SK-N-SH (cell line): Measurements from ENCODE around the gene B4GALNT2. TPM values are rescaled to one million over a fixed set of nuclear protein-coding genes. Genes with fewer than 3 reads are reported as not detected.

ENCODE experiments used
- CTCF ChIA-PET: fragments of 300-600, 350-600 bp; formaldehyde crosslinking; extraction: SDS; loops from one replicate; lab custom pipeline; 2021; lab: Yijun Ruan, JAX
- POLR2A ChIA-PET: fragments of 350-600 bp; sonication (Branson Sonifier 250); formaldehyde crosslinking; extraction: SDS; loops from one replicate; lab custom pipeline; 2020; ENCODE audit warnings: antibody characterized with exemption, inconsistent platforms; lab: Yijun Ruan, JAX
- DNase-seq: peaks from one replicate; pipeline ENCODE4 v3.0.0; 2012
- H2AFZ ChIP-seq: fragments of 200-600 bp; sonication (generic); 2 replicates; pipeline ENCODE4 v1.8.1; 2016; ENCODE audit warnings: antibody characterized with exemption, mild to moderate bottlenecking, low read depth
- H3F3A ChIP-seq: fragments of 200-600 bp; sonication (generic); replicated peaks from 2 replicates; pipeline ENCODE3; 2016; ENCODE audit warnings: antibody characterized with exemption, mild to moderate bottlenecking; ENCODE audit not compliant: insufficient read depth
- H3K27ac ChIP-seq, 2 experiments: fragments of 200-500 bp in 1 of 2; fragments of 200-600 bp in 1 of 2; sonication (Bioruptor generic) in 1 of 2; sonication (generic), shearing (Covaris generic) in 1 of 2; 2 replicates each; pipeline versions ENCODE4 v1.5.1 to v1.6.1; 2014 to 2016; ENCODE audit warnings: low read depth in 2 of 2, inconsistent platforms in 1 of 2, low read length in 1 of 2, mild to moderate bottlenecking in 1 of 2, mixed read lengths in 1 of 2
- H3K27me3 ChIP-seq: fragments of 200-600 bp; sonication (generic), shearing (Covaris generic); 2 replicates; pipeline ENCODE4 v1.6.1; 2016; ENCODE audit warnings: mixed run types; ENCODE audit not compliant: insufficient read depth
- H3K36me3 ChIP-seq, 2 experiments: fragments of 200-500 bp in 1 of 2; fragments of 200-600 bp in 1 of 2; sonication (Bioruptor generic) in 1 of 2; sonication (generic) in 1 of 2; replicated peaks in 1 of 2; 2 replicates each; pipeline versions ENCODE3 to v1.5.1; 2014 to 2016; ENCODE audit warnings: low read length in 1 of 2, mild to moderate bottlenecking in 1 of 2; ENCODE audit not compliant: insufficient read depth in 2 of 2, control insufficient read depth in 1 of 2
- H3K4me1 ChIP-seq, 2 experiments: fragments of 200-500 bp in 1 of 2; fragments of 200-600 bp in 1 of 2; sonication (Bioruptor generic) in 1 of 2; sonication (generic), shearing (Covaris generic) in 1 of 2; 2 replicates each; pipeline versions ENCODE4 v1.5.1 to v1.6.1; 2014 to 2016; ENCODE audit warnings: low read depth in 1 of 2, low read length in 1 of 2, mixed run types in 1 of 2; ENCODE audit not compliant: insufficient read depth in 2 of 2, control insufficient read depth in 1 of 2
- H3K4me2 ChIP-seq: fragments of 200-600 bp; sonication (generic), shearing (Covaris generic); 2 replicates; pipeline ENCODE4 v1.6.1; 2017; ENCODE audit warnings: mixed run types
- H3K4me3 ChIP-seq, 2 experiments: fragments of 200-500 bp in 1 of 2; fragments of 200-600 bp in 1 of 2; sonication (Bioruptor generic) in 1 of 2; sonication (generic), shearing (Covaris generic) in 1 of 2; 2 replicates each; pipeline versions ENCODE4 v1.5.1 to v1.8.1; 2014 to 2016; ENCODE audit warnings: low read depth in 2 of 2, inconsistent platforms in 1 of 2, low read length in 1 of 2, mild to moderate bottlenecking in 1 of 2, mixed read lengths in 1 of 2, moderate library complexity in 1 of 2
- H3K79me2 ChIP-seq: fragments of 200-600 bp; sonication (generic); 2 replicates; pipeline ENCODE4 v1.8.1; 2017; ENCODE audit warnings: mild to moderate bottlenecking; ENCODE audit not compliant: insufficient read depth
- H3K9ac ChIP-seq: fragments of 200-600 bp; sonication (generic); 2 replicates; pipeline ENCODE4 v1.6.1; 2017; ENCODE audit warnings: mixed run types
- H3K9me2 ChIP-seq: fragments of 200-600 bp; sonication (generic); 2 replicates; pipeline ENCODE4 v1.6.1; 2017; ENCODE audit warnings: mixed run types
- H3K9me3 ChIP-seq: fragments of 200-600 bp; sonication (generic); 2 replicates; pipeline ENCODE4 v1.6.1; 2017; ENCODE audit warnings: mixed run types, mild to moderate bottlenecking, moderate library complexity
- H4K20me1 ChIP-seq: fragments of 200-600 bp; sonication (generic); 2 replicates; pipeline ENCODE4 v1.6.1; 2017; ENCODE audit warnings: mild to moderate bottlenecking, mixed run types; ENCODE audit not compliant: insufficient read depth
- CHD2 ChIP-seq: fragments of 150-350 bp; IDR thresholded peaks from 2 replicates; pipeline ENCODE4 v1.6.1; 2018; ENCODE audit warnings: low read length; ENCODE audit not compliant: partially characterized antibody
- FOXJ3 ChIP-seq: sonication (generic); formaldehyde crosslinking; IDR thresholded peaks from 2 replicates; pipeline ENCODE4 v1.5.1; 2020; ENCODE audit warnings: mild to moderate bottlenecking, missing genetic modification reagents
- FOXM1 ChIP-seq: IDR thresholded peaks from 2 replicates; pipeline ENCODE4 v1.4.0; 2012; ENCODE audit warnings: low read depth, mild to moderate bottlenecking
- JUND ChIP-seq: IDR thresholded peaks from 2 replicates; pipeline ENCODE4 v1.4.0; 2012
- MXI1 ChIP-seq: IDR thresholded peaks from 2 replicates; pipeline ENCODE4 v1.6.1; 2012; ENCODE audit warnings: mild to moderate bottlenecking, low read depth, low read length, improper control_type of control experiment
- NFIC ChIP-seq: IDR thresholded peaks from 2 replicates; pipeline ENCODE4 v1.4.0; 2012; ENCODE audit warnings: borderline replicate concordance
- RAD21 ChIP-seq: IDR thresholded peaks from 2 replicates; pipeline ENCODE4 v1.6.1; 2012; ENCODE audit warnings: mild to moderate bottlenecking, low read length
- RCOR1 ChIP-seq: fragments of 150-350 bp; IDR thresholded peaks from 2 replicates; pipeline ENCODE4 v1.6.1; 2017; ENCODE audit warnings: antibody characterized with exemption, low read length
- SIN3A ChIP-seq: IDR thresholded peaks from 2 replicates; pipeline ENCODE4 v1.6.1; 2012; ENCODE audit warnings: low read depth, mild to moderate bottlenecking, low read length, moderate library complexity, borderline replicate concordance
- SMC3 ChIP-seq: IDR thresholded peaks from 2 replicates; pipeline ENCODE4 v1.6.1; 2012; ENCODE audit warnings: low read depth, low read length, improper control_type of control experiment
- TEAD4 ChIP-seq: IDR thresholded peaks from 2 replicates; pipeline ENCODE4 v1.4.0; 2012; ENCODE audit warnings: mild to moderate bottlenecking, borderline replicate concordance; ENCODE audit not compliant: insufficient read depth
- YY1 ChIP-seq: IDR thresholded peaks from 2 replicates; pipeline ENCODE4 v1.4.0; 2012; ENCODE audit warnings: low read depth, mild to moderate bottlenecking
- WGBS: methylation state at CpG from one replicate; pipeline ENCODE4 v1.1.6; 2017; ENCODE audit warnings: low lambda C conversion rate; 5-methylcytosine and 5-hydroxymethylcytosine counted together
- polyA plus RNA-seq, 3 experiments: library from polyadenylated mRNA; depleted of rRNA; stranded (reverse); fragments of >200 nt; gene quantifications; 2 replicates each; pipeline ENCODE4 v1.2.3, GENCODE V29; 2012
- TF ChIP-seq, protein P1 (sequence below): IDR thresholded peaks from 2 replicates; pipeline ENCODE4 v1.4.0; 2012; ENCODE audit warnings: low read depth, borderline replicate concordance
- TF ChIP-seq, protein P2 (sequence below): fragments of 200-600 bp; sonication (generic); IDR thresholded peaks from 2 replicates; pipeline ENCODE4 v1.6.1; 2017; ENCODE audit warnings: antibody characterized with exemption, mild to moderate bottlenecking, moderate library complexity
- TF ChIP-seq, protein P3 (sequence below): IDR thresholded peaks from 2 replicates; pipeline ENCODE4 v1.6.1; 2012; ENCODE audit warnings: mild to moderate bottlenecking, low read depth, low read length, moderate library complexity
- TF ChIP-seq, protein P4 (sequence below): fragments of 150-350 bp; IDR thresholded peaks from 2 replicates; pipeline ENCODE4 v1.6.1; 2016; ENCODE audit warnings: mild to moderate bottlenecking, low read depth, low read length
- TF ChIP-seq, protein P5 (sequence below): IDR thresholded peaks from 2 replicates; pipeline ENCODE4 v1.4.0; 2012; ENCODE audit warnings: low read depth, borderline replicate concordance

The B4GALNT2 gene
- polyA plus RNA-seq, 1 of the 3 experiments (the other 2 are of a cell fraction) = not detected

DNA sequence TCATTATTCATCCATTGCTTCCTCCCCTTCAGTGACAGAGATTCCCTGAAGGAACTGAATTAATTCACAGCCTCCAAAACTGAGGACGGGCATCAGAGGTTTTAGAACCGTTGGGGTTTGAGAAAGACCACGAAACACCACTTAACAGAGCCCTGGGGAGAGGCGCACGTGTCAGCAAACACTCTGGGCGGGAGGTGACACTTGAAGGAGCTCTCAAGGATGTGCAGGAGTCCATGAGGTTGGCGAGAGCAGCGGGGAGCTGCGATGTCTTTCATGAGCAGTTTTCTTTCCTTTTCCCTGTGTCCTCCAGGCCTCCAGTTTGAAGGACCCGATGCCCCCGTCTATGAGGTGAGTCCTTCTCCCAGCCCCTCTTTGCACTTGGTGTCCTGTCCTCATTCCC, 23.7 kb downstream of the B4GALNT2 start:
- WGBS = 22% methylated on average over 11 of the region's 11 CpGs
- H4K20me1 ChIP-seq = no peaks in the 10 kb centered on the region
- H3K27me3 ChIP-seq = peaks cover 87% of the 10 kb centered on the region
- no peaks in the 10 kb centered on the region for H3K4me1 ChIP-seq
- no peaks in the 10 kb centered on the region for H3K9me3 ChIP-seq
- H3K4me3 ChIP-seq = no peak overlapping the region
- no peaks in the 10 kb centered on the region for H3K79me2 ChIP-seq
- TF ChIP-seq, protein P1, sequence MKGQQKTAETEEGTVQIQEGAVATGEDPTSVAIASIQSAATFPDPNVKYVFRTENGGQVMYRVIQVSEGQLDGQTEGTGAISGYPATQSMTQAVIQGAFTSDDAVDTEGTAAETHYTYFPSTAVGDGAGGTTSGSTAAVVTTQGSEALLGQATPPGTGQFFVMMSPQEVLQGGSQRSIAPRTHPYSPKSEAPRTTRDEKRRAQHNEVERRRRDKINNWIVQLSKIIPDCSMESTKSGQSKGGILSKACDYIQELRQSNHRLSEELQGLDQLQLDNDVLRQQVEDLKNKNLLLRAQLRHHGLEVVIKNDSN = no peak
- TF ChIP-seq FOXM1 = no peak
- no peak for TF ChIP-seq FOXJ3
- no peak for TF ChIP-seq YY1
- TF ChIP-seq MXI1 = no peak
- no peak for TF ChIP-seq NFIC
- TF ChIP-seq, protein P2, sequence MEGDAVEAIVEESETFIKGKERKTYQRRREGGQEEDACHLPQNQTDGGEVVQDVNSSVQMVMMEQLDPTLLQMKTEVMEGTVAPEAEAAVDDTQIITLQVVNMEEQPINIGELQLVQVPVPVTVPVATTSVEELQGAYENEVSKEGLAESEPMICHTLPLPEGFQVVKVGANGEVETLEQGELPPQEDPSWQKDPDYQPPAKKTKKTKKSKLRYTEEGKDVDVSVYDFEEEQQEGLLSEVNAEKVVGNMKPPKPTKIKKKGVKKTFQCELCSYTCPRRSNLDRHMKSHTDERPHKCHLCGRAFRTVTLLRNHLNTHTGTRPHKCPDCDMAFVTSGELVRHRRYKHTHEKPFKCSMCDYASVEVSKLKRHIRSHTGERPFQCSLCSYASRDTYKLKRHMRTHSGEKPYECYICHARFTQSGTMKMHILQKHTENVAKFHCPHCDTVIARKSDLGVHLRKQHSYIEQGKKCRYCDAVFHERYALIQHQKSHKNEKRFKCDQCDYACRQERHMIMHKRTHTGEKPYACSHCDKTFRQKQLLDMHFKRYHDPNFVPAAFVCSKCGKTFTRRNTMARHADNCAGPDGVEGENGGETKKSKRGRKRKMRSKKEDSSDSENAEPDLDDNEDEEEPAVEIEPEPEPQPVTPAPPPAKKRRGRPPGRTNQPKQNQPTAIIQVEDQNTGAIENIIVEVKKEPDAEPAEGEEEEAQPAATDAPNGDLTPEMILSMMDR = no peak
- TF ChIP-seq, protein P3, sequence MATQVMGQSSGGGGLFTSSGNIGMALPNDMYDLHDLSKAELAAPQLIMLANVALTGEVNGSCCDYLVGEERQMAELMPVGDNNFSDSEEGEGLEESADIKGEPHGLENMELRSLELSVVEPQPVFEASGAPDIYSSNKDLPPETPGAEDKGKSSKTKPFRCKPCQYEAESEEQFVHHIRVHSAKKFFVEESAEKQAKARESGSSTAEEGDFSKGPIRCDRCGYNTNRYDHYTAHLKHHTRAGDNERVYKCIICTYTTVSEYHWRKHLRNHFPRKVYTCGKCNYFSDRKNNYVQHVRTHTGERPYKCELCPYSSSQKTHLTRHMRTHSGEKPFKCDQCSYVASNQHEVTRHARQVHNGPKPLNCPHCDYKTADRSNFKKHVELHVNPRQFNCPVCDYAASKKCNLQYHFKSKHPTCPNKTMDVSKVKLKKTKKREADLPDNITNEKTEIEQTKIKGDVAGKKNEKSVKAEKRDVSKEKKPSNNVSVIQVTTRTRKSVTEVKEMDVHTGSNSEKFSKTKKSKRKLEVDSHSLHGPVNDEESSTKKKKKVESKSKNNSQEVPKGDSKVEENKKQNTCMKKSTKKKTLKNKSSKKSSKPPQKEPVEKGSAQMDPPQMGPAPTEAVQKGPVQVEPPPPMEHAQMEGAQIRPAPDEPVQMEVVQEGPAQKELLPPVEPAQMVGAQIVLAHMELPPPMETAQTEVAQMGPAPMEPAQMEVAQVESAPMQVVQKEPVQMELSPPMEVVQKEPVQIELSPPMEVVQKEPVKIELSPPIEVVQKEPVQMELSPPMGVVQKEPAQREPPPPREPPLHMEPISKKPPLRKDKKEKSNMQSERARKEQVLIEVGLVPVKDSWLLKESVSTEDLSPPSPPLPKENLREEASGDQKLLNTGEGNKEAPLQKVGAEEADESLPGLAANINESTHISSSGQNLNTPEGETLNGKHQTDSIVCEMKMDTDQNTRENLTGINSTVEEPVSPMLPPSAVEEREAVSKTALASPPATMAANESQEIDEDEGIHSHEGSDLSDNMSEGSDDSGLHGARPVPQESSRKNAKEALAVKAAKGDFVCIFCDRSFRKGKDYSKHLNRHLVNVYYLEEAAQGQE = no peak
- no peak for TF ChIP-seq RAD21
- no peak for TF ChIP-seq RCOR1
- no peak overlapping the region for H3K9ac ChIP-seq
- no peaks in the 10 kb centered on the region for H3F3A ChIP-seq
- no peaks in the 10 kb centered on the region for H3K9me2 ChIP-seq
- H3K36me3 ChIP-seq = no peaks in the 10 kb centered on the region
- ChIA-PET CTCF (no interaction called here), POLR2A (no interaction called here)
- no peak overlapping the region for H3K4me2 ChIP-seq
- no peak overlapping the region for H3K27ac ChIP-seq
- no peak overlapping the region for H2AFZ ChIP-seq
- DNase-seq = no peak

DNA sequence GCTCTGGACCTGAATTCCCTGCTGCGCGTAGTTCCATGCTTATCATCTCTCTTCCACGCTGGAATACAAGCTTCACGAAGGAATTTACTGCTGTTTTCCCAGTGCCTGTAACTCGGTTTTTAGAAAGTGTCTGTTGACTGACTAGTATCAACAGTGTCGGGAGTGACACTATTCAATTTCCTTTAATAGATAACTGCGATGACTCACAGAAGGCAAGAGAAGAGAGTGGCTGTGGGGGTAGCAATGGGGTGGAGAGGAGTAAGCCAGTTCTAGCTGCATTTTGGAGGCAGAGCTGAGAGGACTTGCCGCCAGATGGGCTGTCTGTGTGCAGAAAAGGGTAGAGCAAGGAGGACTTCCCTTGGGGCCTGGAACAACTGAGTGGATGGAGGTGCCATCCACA, 25.2 kb downstream of the B4GALNT2 start:
- CTCF ChIA-PET = interaction anchor here (1.1 to 1.2 kb wide), 2 partner anchors 23 to 69 kb away, joined by 4 read pairs; no protein-coding TSS in a partner anchor
- WGBS = 18% methylated on average over 8 of the region's 8 CpGs
- H3K27me3 ChIP-seq = peaks cover 85% of the 10 kb centered on the region
- no peak overlapping the region for H3K9ac ChIP-seq
- DNase-seq = no peak
- H3K9me3 ChIP-seq = no peaks in the 10 kb centered on the region
- H3K79me2 ChIP-seq = no peaks in the 10 kb centered on the region
- no peaks in the 10 kb centered on the region for H3K36me3 ChIP-seq
- H4K20me1 ChIP-seq = no peaks in the 10 kb centered on the region
- POLR2A ChIA-PET = no interaction called here
- H3F3A ChIP-seq = no peaks in the 10 kb centered on the region
- H3K4me2 ChIP-seq = no peak overlapping the region
- no peak overlapping the region for H3K27ac ChIP-seq
- no peak overlapping the region for H2AFZ ChIP-seq
- no peaks in the 10 kb centered on the region for H3K9me2 ChIP-seq
- H3K4me1 ChIP-seq = no peaks in the 10 kb centered on the region
- H3K4me3 ChIP-seq = no peak overlapping the region
- TF ChIP-seq, protein P4, sequence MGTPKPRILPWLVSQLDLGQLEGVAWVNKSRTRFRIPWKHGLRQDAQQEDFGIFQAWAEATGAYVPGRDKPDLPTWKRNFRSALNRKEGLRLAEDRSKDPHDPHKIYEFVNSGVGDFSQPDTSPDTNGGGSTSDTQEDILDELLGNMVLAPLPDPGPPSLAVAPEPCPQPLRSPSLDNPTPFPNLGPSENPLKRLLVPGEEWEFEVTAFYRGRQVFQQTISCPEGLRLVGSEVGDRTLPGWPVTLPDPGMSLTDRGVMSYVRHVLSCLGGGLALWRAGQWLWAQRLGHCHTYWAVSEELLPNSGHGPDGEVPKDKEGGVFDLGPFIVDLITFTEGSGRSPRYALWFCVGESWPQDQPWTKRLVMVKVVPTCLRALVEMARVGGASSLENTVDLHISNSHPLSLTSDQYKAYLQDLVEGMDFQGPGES = no peak
- TF ChIP-seq, protein P5, sequence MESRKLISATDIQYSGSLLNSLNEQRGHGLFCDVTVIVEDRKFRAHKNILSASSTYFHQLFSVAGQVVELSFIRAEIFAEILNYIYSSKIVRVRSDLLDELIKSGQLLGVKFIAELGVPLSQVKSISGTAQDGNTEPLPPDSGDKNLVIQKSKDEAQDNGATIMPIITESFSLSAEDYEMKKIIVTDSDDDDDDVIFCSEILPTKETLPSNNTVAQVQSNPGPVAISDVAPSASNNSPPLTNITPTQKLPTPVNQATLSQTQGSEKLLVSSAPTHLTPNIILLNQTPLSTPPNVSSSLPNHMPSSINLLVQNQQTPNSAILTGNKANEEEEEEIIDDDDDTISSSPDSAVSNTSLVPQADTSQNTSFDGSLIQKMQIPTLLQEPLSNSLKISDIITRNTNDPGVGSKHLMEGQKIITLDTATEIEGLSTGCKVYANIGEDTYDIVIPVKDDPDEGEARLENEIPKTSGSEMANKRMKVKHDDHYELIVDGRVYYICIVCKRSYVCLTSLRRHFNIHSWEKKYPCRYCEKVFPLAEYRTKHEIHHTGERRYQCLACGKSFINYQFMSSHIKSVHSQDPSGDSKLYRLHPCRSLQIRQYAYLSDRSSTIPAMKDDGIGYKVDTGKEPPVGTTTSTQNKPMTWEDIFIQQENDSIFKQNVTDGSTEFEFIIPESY = no peak
- TF ChIP-seq JUND (no peak), SMC3 (no peak), TEAD4 (no peak), CHD2 (no peak), SIN3A (no peak)
- TF ChIP-seq, protein P2 = no peak
